ENCODE data around the gene CGNL1.

DNA sequence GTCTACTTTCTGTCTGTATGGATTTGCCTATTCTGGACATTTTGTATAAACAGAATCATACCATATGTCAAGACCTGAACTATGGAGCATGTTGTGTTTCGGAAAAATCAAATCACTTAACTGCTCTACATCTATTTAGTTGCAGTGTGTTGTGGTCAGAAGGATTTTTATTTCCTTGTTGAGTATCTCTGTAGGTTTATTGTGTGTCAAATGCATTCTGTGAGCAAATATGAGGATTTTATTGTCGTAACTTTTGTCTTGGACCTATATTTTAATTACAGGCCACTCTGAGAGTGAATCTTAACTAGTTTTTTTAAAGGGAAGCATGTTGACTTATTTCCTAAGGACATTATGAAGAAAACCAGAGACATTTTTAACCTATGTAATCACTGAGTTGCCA, 130.8 kb downstream of the CGNL1 start:
- TF ChIP-seq, protein P1, sequence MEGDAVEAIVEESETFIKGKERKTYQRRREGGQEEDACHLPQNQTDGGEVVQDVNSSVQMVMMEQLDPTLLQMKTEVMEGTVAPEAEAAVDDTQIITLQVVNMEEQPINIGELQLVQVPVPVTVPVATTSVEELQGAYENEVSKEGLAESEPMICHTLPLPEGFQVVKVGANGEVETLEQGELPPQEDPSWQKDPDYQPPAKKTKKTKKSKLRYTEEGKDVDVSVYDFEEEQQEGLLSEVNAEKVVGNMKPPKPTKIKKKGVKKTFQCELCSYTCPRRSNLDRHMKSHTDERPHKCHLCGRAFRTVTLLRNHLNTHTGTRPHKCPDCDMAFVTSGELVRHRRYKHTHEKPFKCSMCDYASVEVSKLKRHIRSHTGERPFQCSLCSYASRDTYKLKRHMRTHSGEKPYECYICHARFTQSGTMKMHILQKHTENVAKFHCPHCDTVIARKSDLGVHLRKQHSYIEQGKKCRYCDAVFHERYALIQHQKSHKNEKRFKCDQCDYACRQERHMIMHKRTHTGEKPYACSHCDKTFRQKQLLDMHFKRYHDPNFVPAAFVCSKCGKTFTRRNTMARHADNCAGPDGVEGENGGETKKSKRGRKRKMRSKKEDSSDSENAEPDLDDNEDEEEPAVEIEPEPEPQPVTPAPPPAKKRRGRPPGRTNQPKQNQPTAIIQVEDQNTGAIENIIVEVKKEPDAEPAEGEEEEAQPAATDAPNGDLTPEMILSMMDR (IDR thresholded peaks at IDR 0.05), result no peak
- TF ChIP-seq POLR2A (IDR thresholded peaks at IDR 0.05), result no peak
- no peak for TF ChIP-seq EP300 (IDR thresholded peaks at IDR 0.05)

Data from upper lobe of left lung (tissue), 4 donors.